GM23338 (cell line): ENCODE results near the gene SETD1B. TPM values are rescaled to one million over a fixed set of nuclear protein-coding genes. Genes with fewer than 3 reads are reported as not detected.

ENCODE experiments used
- ATAC-seq: fragments of 200-7000 bp; cut with Tn5 transposase; 3 replicates; pipeline ENCODE4 v1.9.1; 2020
- DNase-seq: peaks from one replicate; pipeline ENCODE4 v3.0.0-alpha.2; 2015; ENCODE audit warnings: low spot score
- H2AFZ ChIP-seq: fragments of 200-600 bp; sonication (generic); 2 replicates; pipeline ENCODE4 v1.8.0; 2016; ENCODE audit warnings: antibody characterized with exemption, mild to moderate bottlenecking, moderate library complexity
- H3F3A ChIP-seq: fragments of 200-600 bp; sonication (generic); replicated peaks from 2 replicates; pipeline ENCODE4 v1.8.0; 2017; ENCODE audit warnings: antibody characterized with exemption, mixed run types, low read depth
- H3K27ac ChIP-seq: fragments of 200-600 bp; sonication (generic); 2 replicates; pipeline ENCODE4 v1.6.1; 2016; ENCODE audit warnings: low read depth
- H3K27me3 ChIP-seq: fragments of 200-600 bp; sonication (generic); 2 replicates; pipeline ENCODE4 v1.8.0; 2016; ENCODE audit warnings: mild to moderate bottlenecking, mixed run types, moderate library complexity; ENCODE audit not compliant: insufficient read depth
- H3K36me3 ChIP-seq: fragments of 200-600 bp; sonication (generic); 2 replicates; pipeline ENCODE4 v1.8.0; 2016; ENCODE audit warnings: mild to moderate bottlenecking; ENCODE audit not compliant: insufficient read depth
- H3K4me1 ChIP-seq: fragments of 200-600 bp; sonication (generic); 2 replicates; pipeline ENCODE4 v1.8.0; 2016; ENCODE audit warnings: mild to moderate bottlenecking, moderate library complexity; ENCODE audit not compliant: insufficient read depth
- H3K4me2 ChIP-seq: fragments of 200-600 bp; sonication (generic); 2 replicates; pipeline ENCODE4 v1.7.1; 2017; ENCODE audit warnings: mixed run types
- H3K4me3 ChIP-seq: fragments of 200-600 bp; sonication (generic); 2 replicates; pipeline ENCODE4 v1.6.1; 2016; ENCODE audit warnings: mixed run types
- H3K79me2 ChIP-seq: fragments of 200-600 bp; sonication (generic); replicated peaks from 2 replicates; pipeline ENCODE4 v1.8.0; 2017; ENCODE audit warnings: mild to moderate bottlenecking; ENCODE audit not compliant: insufficient read depth
- H3K9me2 ChIP-seq: fragments of 200-600 bp; sonication (generic); 2 replicates; pipeline ENCODE4 v1.8.0; 2017; ENCODE audit not compliant: insufficient read depth
- H4K20me1 ChIP-seq: fragments of 200-600 bp; sonication (generic); replicated peaks from 2 replicates; pipeline ENCODE4 v1.8.0; 2017; ENCODE audit warnings: mild to moderate bottlenecking; ENCODE audit not compliant: insufficient read depth
- H3K27ac Mint-ChIP-seq: 2 replicates; pipeline ENCODE4 v1.8.0; 2020; ENCODE audit warnings: inconsistent platforms, mild to moderate bottlenecking, moderate library complexity, mixed read lengths
- H3K27me3 Mint-ChIP-seq: 3 replicates; pipeline ENCODE4 v1.8.0; 2022; ENCODE audit warnings: low read depth, mild to moderate bottlenecking, moderate library complexity, mixed read lengths, inconsistent platforms; ENCODE audit not compliant: insufficient read depth, poor library complexity
- H3K36me3 Mint-ChIP-seq: 3 replicates; pipeline ENCODE4 v1.8.0; 2021; ENCODE audit warnings: low read depth, mild to moderate bottlenecking, inconsistent platforms, moderate library complexity, mixed read lengths
- H3K4me1 Mint-ChIP-seq: 3 replicates; pipeline ENCODE4 v1.8.0; 2020; ENCODE audit warnings: mild to moderate bottlenecking, inconsistent platforms, mixed read lengths
- H3K4me3 Mint-ChIP-seq: 3 replicates; pipeline ENCODE4 v1.8.0; 2021; ENCODE audit warnings: moderate library complexity, mild to moderate bottlenecking, inconsistent platforms, mixed read lengths
- H3K9me3 Mint-ChIP-seq: 3 replicates; pipeline ENCODE4 v1.8.0; 2020; ENCODE audit warnings: moderate library complexity, mild to moderate bottlenecking, inconsistent platforms, mixed read lengths
- EZH2 ChIP-seq: fragments of 200-600 bp; sonication (generic); IDR thresholded peaks from one replicate; pipeline ENCODE4 v1.8.0; 2017; ENCODE audit warnings: antibody characterized with exemption, mild to moderate bottlenecking, low read depth; ENCODE audit not compliant: unreplicated experiment
- JUNB ChIP-seq: IDR thresholded peaks from one replicate; pipeline ENCODE4 v1.6.1; 2016; ENCODE audit warnings: antibody characterized with exemption; ENCODE audit not compliant: unreplicated experiment
- NANOG ChIP-seq: IDR thresholded peaks from 2 replicates; pipeline ENCODE4 v1.6.1; 2016; ENCODE audit warnings: antibody characterized with exemption, borderline replicate concordance
- POLR2AphosphoS5 ChIP-seq: IDR thresholded peaks from 2 replicates; pipeline ENCODE4 v1.6.1; 2016; ENCODE audit warnings: antibody characterized with exemption, low read depth
- STAT1 ChIP-seq: IDR thresholded peaks from one replicate; pipeline ENCODE4 v1.6.1; 2016; ENCODE audit warnings: antibody characterized with exemption; ENCODE audit not compliant: unreplicated experiment
- ZNF114 ChIP-seq: fragments of 250-450 bp; sonication (Bioruptor Pico); IDR thresholded peaks from 2 replicates; pipeline ENCODE4 v1.5.0; 2020; ENCODE audit warnings: mild to moderate bottlenecking, moderate library complexity
- polyA plus RNA-seq: library from polyadenylated mRNA; unstranded; fragments of >200 nt; fragmentation: Nextera tagmentation; extraction: Ambion mirVana; gene quantifications from 2 replicates; pipeline ENCODE4 v1.2.1, GENCODE V29; 2016
- total RNA-seq: library from RNA; depleted of rRNA; stranded (reverse); fragments of >200 nt; shearing (Covaris generic); gene quantifications from 2 replicates; pipeline ENCODE4 v1.2.3, GENCODE V29; 2014
- TF ChIP-seq, protein P1 (sequence below): IDR thresholded peaks from 2 replicates; pipeline ENCODE4 v1.6.1; 2016; ENCODE audit warnings: antibody characterized with exemption
- TF ChIP-seq, protein P2 (sequence below): IDR thresholded peaks from one replicate; pipeline ENCODE4 v1.6.1; 2018; ENCODE audit warnings: antibody characterized with exemption; ENCODE audit not compliant: unreplicated experiment
- TF ChIP-seq, protein P3 (sequence below): fragments of 250-450 bp; sonication (Bioruptor Pico); IDR thresholded peaks from 2 replicates; pipeline ENCODE4 v1.5.0; 2020; ENCODE audit warnings: mild to moderate bottlenecking, moderate library complexity
- TF ChIP-seq, protein P4 (sequence below), 2 experiments: fragments of 200-600 bp in 1 of 2; sonication (generic) in 1 of 2; conservative IDR thresholded peaks; 2 replicates each; pipeline versions ENCODE4 v1.5.1 to v1.6.1; 2016 to 2017; ENCODE audit warnings: antibody characterized with exemption in 2 of 2, low read depth in 2 of 2, mild to moderate bottlenecking in 2 of 2, moderate library complexity in 1 of 2

SETD1B gene
- total and polyA plus RNA-seq, 2 experiments from 2014 or later = 3.1 to 8.7 TPM

DNA sequence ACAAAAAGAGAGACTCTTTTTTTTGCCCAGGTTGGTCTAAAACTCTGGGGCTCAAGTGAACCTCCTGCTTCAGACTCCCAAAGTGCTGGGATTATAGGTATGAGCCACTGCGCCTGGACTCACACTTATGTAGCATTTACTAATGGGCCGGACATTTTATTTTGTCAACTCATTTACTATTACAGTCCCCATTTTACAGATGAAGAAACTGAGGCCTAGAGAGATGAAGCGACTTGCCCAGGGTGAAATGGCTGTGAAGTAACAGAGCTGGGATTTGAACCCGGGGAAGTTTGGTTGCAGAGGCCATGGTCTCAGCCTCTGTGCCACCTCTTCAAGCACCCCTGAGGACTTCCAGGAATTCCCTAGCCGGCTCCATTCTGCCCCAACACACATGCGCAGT is 45.4 kb downstream of the SETD1B start:
- Histone ChIP-seq H3K27me3 (no peaks in the 10 kb centered on the region), H3K9me2 (no peaks in the 10 kb centered on the region), H3K4me1 (no peaks in the 10 kb centered on the region), H4K20me1 (no peaks in the 10 kb centered on the region), H3K79me2 (no peaks in the 10 kb centered on the region), H3K36me3 (no peaks in the 10 kb centered on the region), H3K4me3 (no peak overlapping the region), H3F3A (no peaks in the 10 kb centered on the region), H3K4me2 (no peak overlapping the region), H3K27ac (no peak overlapping the region), H2AFZ (no peak overlapping the region)
- DNase-seq (no peak), ATAC-seq (no peak)
- Mint-ChIP-seq H3K27ac (no peak overlapping the region), H3K9me3 (no peaks in the 10 kb centered on the region), H3K4me1 (no peaks in the 10 kb centered on the region), H3K4me3 (no peak overlapping the region), H3K36me3 (no peaks in the 10 kb centered on the region), H3K27me3 (peaks cover 3% of the 10 kb centered on the region)
- TF ChIP-seq EZH2 (no peak), ZNF114 (CRISPR knock-in tag) (no peak), STAT1 (no peak), JUNB (no peak), NANOG (no peak), POLR2AphosphoS5 (no peak)
- TF ChIP-seq, protein P1, sequence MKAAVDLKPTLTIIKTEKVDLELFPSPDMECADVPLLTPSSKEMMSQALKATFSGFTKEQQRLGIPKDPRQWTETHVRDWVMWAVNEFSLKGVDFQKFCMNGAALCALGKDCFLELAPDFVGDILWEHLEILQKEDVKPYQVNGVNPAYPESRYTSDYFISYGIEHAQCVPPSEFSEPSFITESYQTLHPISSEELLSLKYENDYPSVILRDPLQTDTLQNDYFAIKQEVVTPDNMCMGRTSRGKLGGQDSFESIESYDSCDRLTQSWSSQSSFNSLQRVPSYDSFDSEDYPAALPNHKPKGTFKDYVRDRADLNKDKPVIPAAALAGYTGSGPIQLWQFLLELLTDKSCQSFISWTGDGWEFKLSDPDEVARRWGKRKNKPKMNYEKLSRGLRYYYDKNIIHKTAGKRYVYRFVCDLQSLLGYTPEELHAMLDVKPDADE = no peak
- TF ChIP-seq, protein P2, sequence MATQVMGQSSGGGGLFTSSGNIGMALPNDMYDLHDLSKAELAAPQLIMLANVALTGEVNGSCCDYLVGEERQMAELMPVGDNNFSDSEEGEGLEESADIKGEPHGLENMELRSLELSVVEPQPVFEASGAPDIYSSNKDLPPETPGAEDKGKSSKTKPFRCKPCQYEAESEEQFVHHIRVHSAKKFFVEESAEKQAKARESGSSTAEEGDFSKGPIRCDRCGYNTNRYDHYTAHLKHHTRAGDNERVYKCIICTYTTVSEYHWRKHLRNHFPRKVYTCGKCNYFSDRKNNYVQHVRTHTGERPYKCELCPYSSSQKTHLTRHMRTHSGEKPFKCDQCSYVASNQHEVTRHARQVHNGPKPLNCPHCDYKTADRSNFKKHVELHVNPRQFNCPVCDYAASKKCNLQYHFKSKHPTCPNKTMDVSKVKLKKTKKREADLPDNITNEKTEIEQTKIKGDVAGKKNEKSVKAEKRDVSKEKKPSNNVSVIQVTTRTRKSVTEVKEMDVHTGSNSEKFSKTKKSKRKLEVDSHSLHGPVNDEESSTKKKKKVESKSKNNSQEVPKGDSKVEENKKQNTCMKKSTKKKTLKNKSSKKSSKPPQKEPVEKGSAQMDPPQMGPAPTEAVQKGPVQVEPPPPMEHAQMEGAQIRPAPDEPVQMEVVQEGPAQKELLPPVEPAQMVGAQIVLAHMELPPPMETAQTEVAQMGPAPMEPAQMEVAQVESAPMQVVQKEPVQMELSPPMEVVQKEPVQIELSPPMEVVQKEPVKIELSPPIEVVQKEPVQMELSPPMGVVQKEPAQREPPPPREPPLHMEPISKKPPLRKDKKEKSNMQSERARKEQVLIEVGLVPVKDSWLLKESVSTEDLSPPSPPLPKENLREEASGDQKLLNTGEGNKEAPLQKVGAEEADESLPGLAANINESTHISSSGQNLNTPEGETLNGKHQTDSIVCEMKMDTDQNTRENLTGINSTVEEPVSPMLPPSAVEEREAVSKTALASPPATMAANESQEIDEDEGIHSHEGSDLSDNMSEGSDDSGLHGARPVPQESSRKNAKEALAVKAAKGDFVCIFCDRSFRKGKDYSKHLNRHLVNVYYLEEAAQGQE = no peak
- TF ChIP-seq, protein P3, sequence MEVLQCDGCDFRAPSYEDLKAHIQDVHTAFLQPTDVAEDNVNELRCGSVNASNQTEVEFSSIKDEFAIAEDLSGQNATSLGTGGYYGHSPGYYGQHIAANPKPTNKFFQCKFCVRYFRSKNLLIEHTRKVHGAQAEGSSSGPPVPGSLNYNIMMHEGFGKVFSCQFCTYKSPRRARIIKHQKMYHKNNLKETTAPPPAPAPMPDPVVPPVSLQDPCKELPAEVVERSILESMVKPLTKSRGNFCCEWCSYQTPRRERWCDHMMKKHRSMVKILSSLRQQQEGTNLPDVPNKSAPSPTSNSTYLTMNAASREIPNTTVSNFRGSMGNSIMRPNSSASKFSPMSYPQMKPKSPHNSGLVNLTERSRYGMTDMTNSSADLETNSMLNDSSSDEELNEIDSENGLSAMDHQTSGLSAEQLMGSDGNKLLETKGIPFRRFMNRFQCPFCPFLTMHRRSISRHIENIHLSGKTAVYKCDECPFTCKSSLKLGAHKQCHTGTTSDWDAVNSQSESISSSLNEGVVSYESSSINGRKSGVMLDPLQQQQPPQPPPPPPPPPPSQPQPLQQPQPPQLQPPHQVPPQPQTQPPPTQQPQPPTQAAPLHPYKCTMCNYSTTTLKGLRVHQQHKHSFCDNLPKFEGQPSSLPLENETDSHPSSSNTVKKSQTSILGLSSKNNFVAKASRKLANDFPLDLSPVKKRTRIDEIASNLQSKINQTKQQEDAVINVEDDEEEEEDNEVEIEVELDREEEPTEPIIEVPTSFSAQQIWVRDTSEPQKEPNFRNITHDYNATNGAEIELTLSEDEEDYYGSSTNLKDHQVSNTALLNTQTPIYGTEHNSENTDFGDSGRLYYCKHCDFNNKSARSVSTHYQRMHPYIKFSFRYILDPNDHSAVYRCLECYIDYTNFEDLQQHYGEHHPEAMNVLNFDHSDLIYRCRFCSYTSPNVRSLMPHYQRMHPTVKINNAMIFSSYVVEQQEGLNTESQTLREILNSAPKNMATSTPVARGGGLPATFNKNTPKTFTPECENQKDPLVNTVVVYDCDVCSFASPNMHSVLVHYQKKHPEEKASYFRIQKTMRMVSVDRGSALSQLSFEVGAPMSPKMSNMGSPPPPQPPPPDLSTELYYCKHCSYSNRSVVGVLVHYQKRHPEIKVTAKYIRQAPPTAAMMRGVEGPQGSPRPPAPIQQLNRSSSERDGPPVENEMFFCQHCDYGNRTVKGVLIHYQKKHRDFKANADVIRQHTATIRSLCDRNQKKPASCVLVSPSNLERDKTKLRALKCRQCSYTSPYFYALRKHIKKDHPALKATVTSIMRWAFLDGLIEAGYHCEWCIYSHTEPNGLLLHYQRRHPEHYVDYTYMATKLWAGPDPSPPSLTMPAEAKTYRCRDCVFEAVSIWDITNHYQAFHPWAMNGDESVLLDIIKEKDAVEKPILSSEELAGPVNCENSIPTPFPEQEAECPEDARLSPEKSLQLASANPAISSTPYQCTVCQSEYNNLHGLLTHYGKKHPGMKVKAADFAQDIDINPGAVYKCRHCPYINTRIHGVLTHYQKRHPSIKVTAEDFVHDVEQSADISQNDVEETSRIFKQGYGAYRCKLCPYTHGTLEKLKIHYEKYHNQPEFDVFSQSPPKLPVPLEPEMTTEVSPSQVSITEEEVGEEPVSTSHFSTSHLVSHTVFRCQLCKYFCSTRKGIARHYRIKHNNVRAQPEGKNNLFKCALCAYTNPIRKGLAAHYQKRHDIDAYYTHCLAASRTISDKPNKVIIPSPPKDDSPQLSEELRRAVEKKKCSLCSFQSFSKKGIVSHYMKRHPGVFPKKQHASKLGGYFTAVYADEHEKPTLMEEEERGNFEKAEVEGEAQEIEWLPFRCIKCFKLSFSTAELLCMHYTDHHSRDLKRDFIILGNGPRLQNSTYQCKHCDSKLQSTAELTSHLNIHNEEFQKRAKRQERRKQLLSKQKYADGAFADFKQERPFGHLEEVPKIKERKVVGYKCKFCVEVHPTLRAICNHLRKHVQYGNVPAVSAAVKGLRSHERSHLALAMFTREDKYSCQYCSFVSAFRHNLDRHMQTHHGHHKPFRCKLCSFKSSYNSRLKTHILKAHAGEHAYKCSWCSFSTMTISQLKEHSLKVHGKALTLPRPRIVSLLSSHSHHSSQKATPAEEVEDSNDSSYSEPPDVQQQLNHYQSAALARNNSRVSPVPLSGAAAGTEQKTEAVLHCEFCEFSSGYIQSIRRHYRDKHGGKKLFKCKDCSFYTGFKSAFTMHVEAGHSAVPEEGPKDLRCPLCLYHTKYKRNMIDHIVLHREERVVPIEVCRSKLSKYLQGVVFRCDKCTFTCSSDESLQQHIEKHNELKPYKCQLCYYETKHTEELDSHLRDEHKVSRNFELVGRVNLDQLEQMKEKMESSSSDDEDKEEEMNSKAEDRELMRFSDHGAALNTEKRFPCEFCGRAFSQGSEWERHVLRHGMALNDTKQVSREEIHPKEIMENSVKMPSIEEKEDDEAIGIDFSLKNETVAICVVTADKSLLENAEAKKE (CRISPR knock-in tag) = no peak
- TF ChIP-seq, protein P4, sequence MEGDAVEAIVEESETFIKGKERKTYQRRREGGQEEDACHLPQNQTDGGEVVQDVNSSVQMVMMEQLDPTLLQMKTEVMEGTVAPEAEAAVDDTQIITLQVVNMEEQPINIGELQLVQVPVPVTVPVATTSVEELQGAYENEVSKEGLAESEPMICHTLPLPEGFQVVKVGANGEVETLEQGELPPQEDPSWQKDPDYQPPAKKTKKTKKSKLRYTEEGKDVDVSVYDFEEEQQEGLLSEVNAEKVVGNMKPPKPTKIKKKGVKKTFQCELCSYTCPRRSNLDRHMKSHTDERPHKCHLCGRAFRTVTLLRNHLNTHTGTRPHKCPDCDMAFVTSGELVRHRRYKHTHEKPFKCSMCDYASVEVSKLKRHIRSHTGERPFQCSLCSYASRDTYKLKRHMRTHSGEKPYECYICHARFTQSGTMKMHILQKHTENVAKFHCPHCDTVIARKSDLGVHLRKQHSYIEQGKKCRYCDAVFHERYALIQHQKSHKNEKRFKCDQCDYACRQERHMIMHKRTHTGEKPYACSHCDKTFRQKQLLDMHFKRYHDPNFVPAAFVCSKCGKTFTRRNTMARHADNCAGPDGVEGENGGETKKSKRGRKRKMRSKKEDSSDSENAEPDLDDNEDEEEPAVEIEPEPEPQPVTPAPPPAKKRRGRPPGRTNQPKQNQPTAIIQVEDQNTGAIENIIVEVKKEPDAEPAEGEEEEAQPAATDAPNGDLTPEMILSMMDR (conservative IDR thresholded peaks at IDR 0.05; ENCODE audit: low read depth in 2 of 2) = no peak
